GM21786 (cell line): ENCODE results near the gene AGK.

Experiments used
- ATAC-seq: cut with Tn5 transposase; IDR thresholded peaks from one replicate; pipeline ENCODE4 v1.9.1; 2021; ENCODE audit not compliant: unreplicated experiment

AGK gene

GRCh38 chr7:141701489-141702046 lies 150.4 kb downstream of the AGK start:
- ATAC-seq: peak; percentile 75

GRCh38 chr7:141702047-141702567 lies 150.9 kb downstream of the AGK start, which contains the start of gene DENND11:
Gene DENND11 (minus strand): TSS chr7:141702166. CDS start chr7:141702153, 13 bp downstream.
- ATAC-seq: peak; percentile 74

GRCh38 chr7:141702892-141703291 lies 151.7 kb downstream of the AGK start:
- ATAC-seq: no peak

- no peak for ATAC-seq
These were observed 152.9 kb downstream of the AGK start for GRCh38 chr7:141704112-141704511.

GRCh38 chr7:141704741-141705140 lies 153.5 kb downstream of the AGK start:
- ATAC-seq: no peak
